HG03565 (cell line): ENCODE data around the gene SLC10A6.
"Not testable (repeated sequence)": the region's sequence is repeated elsewhere in the genome, so short reads cannot be mapped to it uniquely, and the experiment has no call there.

Experiments
- ATAC-seq: cut with Tn5 transposase; IDR thresholded peaks from one replicate; pipeline ENCODE4 v1.9.1; 2021; ENCODE audit warnings: mild to moderate bottlenecking, moderate library complexity; ENCODE audit not compliant: unreplicated experiment

Gene SLC10A6

GRCh38 chr4:86848732-86849619 is at the start of gene SLC10A6:
Gene SLC10A6 (minus strand): TSS chr4:86849384. CDS start chr4:86849115, 269 bp downstream.
- ATAC-seq = no peak

GRCh38 chr4:86898562-86898961 is 49.4 kb upstream of the SLC10A6 start:
- ATAC-seq = no peak

GRCh38 chr4:86896596-86896995 is 47.4 kb upstream of the SLC10A6 start:
- ATAC-seq = no peak

- peak; percentile 59 for ATAC-seq
Observed at GRCh38 chr4:86895692-86896488, 46.7 kb upstream of the SLC10A6 start.

GRCh38 chr4:86894455-86894854 is 45.3 kb upstream of the SLC10A6 start:
- ATAC-seq = no peak

- ATAC-seq = no peak
Observed at GRCh38 chr4:86893136-86893535, 44.0 kb upstream of the SLC10A6 start.

GRCh38 chr4:86892636-86892960 is 43.4 kb upstream of the SLC10A6 start:
- ATAC-seq = no peak

- ATAC-seq = peak; percentile 39
Observed at GRCh38 chr4:86891762-86892635, 42.8 kb upstream of the SLC10A6 start, which contains the start of gene C4orf36. Gene C4orf36 (minus strand): TSS chr4:86892422. CDS start chr4:86891520, 902 bp downstream.

- no peak for ATAC-seq
Observed at GRCh38 chr4:86890790-86891189, 41.6 kb upstream of the SLC10A6 start.

GRCh38 chr4:86879641-86880040 is 30.5 kb upstream of the SLC10A6 start:
- no peak for ATAC-seq

- ATAC-seq = no peak
Observed at GRCh38 chr4:86878640-86879039, 29.5 kb upstream of the SLC10A6 start.

GRCh38 chr4:86876894-86877685 is 27.9 kb upstream of the SLC10A6 start:
- no peak for ATAC-seq

- ATAC-seq = not testable (repeated sequence)
Observed at GRCh38 chr4:86875436-86875835, 26.3 kb upstream of the SLC10A6 start.

- no peak for ATAC-seq
Observed at GRCh38 chr4:86872135-86872534, 23.0 kb upstream of the SLC10A6 start.

- ATAC-seq = no peak
Observed at GRCh38 chr4:86870442-86871069, 21.4 kb upstream of the SLC10A6 start.

- no peak for ATAC-seq
Observed at GRCh38 chr4:86857341-86858052, 8.3 kb upstream of the SLC10A6 start.

GRCh38 chr4:86856896-86857295 is 7.7 kb upstream of the SLC10A6 start:
- ATAC-seq = no peak

- ATAC-seq = no peak
Observed at GRCh38 chr4:86855572-86855971, 6.4 kb upstream of the SLC10A6 start.

GRCh38 chr4:86853209-86853608 is 4.0 kb upstream of the SLC10A6 start:
- no peak for ATAC-seq
